GM23338 (cell line): ENCODE measurements around the gene PLCL1. TPM values are rescaled to one million over a fixed set of nuclear protein-coding genes. Genes with fewer than 3 reads are reported as not detected.

ENCODE experiments used
- ATAC-seq: fragments of 200-7000 bp; cut with Tn5 transposase; 3 replicates; pipeline ENCODE4 v1.9.1; 2020
- DNase-seq: peaks from one replicate; pipeline ENCODE4 v3.0.0-alpha.2; 2015; ENCODE audit warnings: low spot score
- H2AFZ ChIP-seq: fragments of 200-600 bp; sonication (generic); 2 replicates; pipeline ENCODE4 v1.8.0; 2016; ENCODE audit warnings: antibody characterized with exemption, mild to moderate bottlenecking, moderate library complexity
- H3F3A ChIP-seq: fragments of 200-600 bp; sonication (generic); replicated peaks from 2 replicates; pipeline ENCODE4 v1.8.0; 2017; ENCODE audit warnings: antibody characterized with exemption, mixed run types, low read depth
- H3K27ac ChIP-seq: fragments of 200-600 bp; sonication (generic); 2 replicates; pipeline ENCODE4 v1.6.1; 2016; ENCODE audit warnings: low read depth
- H3K27me3 ChIP-seq: fragments of 200-600 bp; sonication (generic); 2 replicates; pipeline ENCODE4 v1.8.0; 2016; ENCODE audit warnings: mild to moderate bottlenecking, mixed run types, moderate library complexity; ENCODE audit not compliant: insufficient read depth
- H3K36me3 ChIP-seq: fragments of 200-600 bp; sonication (generic); 2 replicates; pipeline ENCODE4 v1.8.0; 2016; ENCODE audit warnings: mild to moderate bottlenecking; ENCODE audit not compliant: insufficient read depth
- H3K4me1 ChIP-seq: fragments of 200-600 bp; sonication (generic); 2 replicates; pipeline ENCODE4 v1.8.0; 2016; ENCODE audit warnings: mild to moderate bottlenecking, moderate library complexity; ENCODE audit not compliant: insufficient read depth
- H3K4me2 ChIP-seq: fragments of 200-600 bp; sonication (generic); 2 replicates; pipeline ENCODE4 v1.7.1; 2017; ENCODE audit warnings: mixed run types
- H3K4me3 ChIP-seq: fragments of 200-600 bp; sonication (generic); 2 replicates; pipeline ENCODE4 v1.6.1; 2016; ENCODE audit warnings: mixed run types
- H3K79me2 ChIP-seq: fragments of 200-600 bp; sonication (generic); replicated peaks from 2 replicates; pipeline ENCODE4 v1.8.0; 2017; ENCODE audit warnings: mild to moderate bottlenecking; ENCODE audit not compliant: insufficient read depth
- H3K9me2 ChIP-seq: fragments of 200-600 bp; sonication (generic); 2 replicates; pipeline ENCODE4 v1.8.0; 2017; ENCODE audit not compliant: insufficient read depth
- H4K20me1 ChIP-seq: fragments of 200-600 bp; sonication (generic); replicated peaks from 2 replicates; pipeline ENCODE4 v1.8.0; 2017; ENCODE audit warnings: mild to moderate bottlenecking; ENCODE audit not compliant: insufficient read depth
- H3K27ac Mint-ChIP-seq: 2 replicates; pipeline ENCODE4 v1.8.0; 2020; ENCODE audit warnings: inconsistent platforms, mild to moderate bottlenecking, moderate library complexity, mixed read lengths
- H3K27me3 Mint-ChIP-seq: 3 replicates; pipeline ENCODE4 v1.8.0; 2022; ENCODE audit warnings: low read depth, mild to moderate bottlenecking, moderate library complexity, mixed read lengths, inconsistent platforms; ENCODE audit not compliant: insufficient read depth, poor library complexity
- H3K36me3 Mint-ChIP-seq: 3 replicates; pipeline ENCODE4 v1.8.0; 2021; ENCODE audit warnings: low read depth, mild to moderate bottlenecking, inconsistent platforms, moderate library complexity, mixed read lengths
- H3K4me1 Mint-ChIP-seq: 3 replicates; pipeline ENCODE4 v1.8.0; 2020; ENCODE audit warnings: mild to moderate bottlenecking, inconsistent platforms, mixed read lengths
- H3K4me3 Mint-ChIP-seq: 3 replicates; pipeline ENCODE4 v1.8.0; 2021; ENCODE audit warnings: moderate library complexity, mild to moderate bottlenecking, inconsistent platforms, mixed read lengths
- H3K9me3 Mint-ChIP-seq: 3 replicates; pipeline ENCODE4 v1.8.0; 2020; ENCODE audit warnings: moderate library complexity, mild to moderate bottlenecking, inconsistent platforms, mixed read lengths
- CREB1 ChIP-seq: fragments of 250-450 bp; sonication (Bioruptor Pico); IDR thresholded peaks from 2 replicates; pipeline ENCODE4 v1.5.0; 2020; ENCODE audit warnings: low read depth, mild to moderate bottlenecking, moderate library complexity
- EZH2 ChIP-seq: fragments of 200-600 bp; sonication (generic); IDR thresholded peaks from one replicate; pipeline ENCODE4 v1.8.0; 2017; ENCODE audit warnings: antibody characterized with exemption, mild to moderate bottlenecking, low read depth; ENCODE audit not compliant: unreplicated experiment
- EZH2phosphoT487 ChIP-seq: fragments of 200-600 bp; sonication (generic); IDR thresholded peaks from one replicate; pipeline ENCODE4 v1.8.1; 2018; ENCODE audit warnings: antibody characterized with exemption; ENCODE audit not compliant: unreplicated experiment
- JUNB ChIP-seq: IDR thresholded peaks from one replicate; pipeline ENCODE4 v1.6.1; 2016; ENCODE audit warnings: antibody characterized with exemption; ENCODE audit not compliant: unreplicated experiment
- NANOG ChIP-seq: IDR thresholded peaks from 2 replicates; pipeline ENCODE4 v1.6.1; 2016; ENCODE audit warnings: antibody characterized with exemption, borderline replicate concordance
- POLR2AphosphoS5 ChIP-seq: IDR thresholded peaks from 2 replicates; pipeline ENCODE4 v1.6.1; 2016; ENCODE audit warnings: antibody characterized with exemption, low read depth
- STAT1 ChIP-seq: IDR thresholded peaks from one replicate; pipeline ENCODE4 v1.6.1; 2016; ENCODE audit warnings: antibody characterized with exemption; ENCODE audit not compliant: unreplicated experiment
- ZNF114 ChIP-seq: fragments of 250-450 bp; sonication (Bioruptor Pico); IDR thresholded peaks from 2 replicates; pipeline ENCODE4 v1.5.0; 2020; ENCODE audit warnings: mild to moderate bottlenecking, moderate library complexity
- ZNF331 ChIP-seq: fragments of 250-450 bp; sonication (Bioruptor Pico); IDR thresholded peaks from 2 replicates; pipeline ENCODE4 v1.5.0; 2020; ENCODE audit warnings: low read depth, mild to moderate bottlenecking, moderate library complexity
- polyA plus RNA-seq: library from polyadenylated mRNA; unstranded; fragments of >200 nt; fragmentation: Nextera tagmentation; extraction: Ambion mirVana; gene quantifications from 2 replicates; pipeline ENCODE4 v1.2.1, GENCODE V29; 2016
- total RNA-seq: library from RNA; depleted of rRNA; stranded (reverse); fragments of >200 nt; shearing (Covaris generic); gene quantifications from 2 replicates; pipeline ENCODE4 v1.2.3, GENCODE V29; 2014
- TF ChIP-seq, protein P1 (sequence below): IDR thresholded peaks from one replicate; pipeline ENCODE4 v1.6.1; 2018; ENCODE audit warnings: antibody characterized with exemption; ENCODE audit not compliant: unreplicated experiment
- TF ChIP-seq, protein P2 (sequence below): fragments of 250-450 bp; sonication (Bioruptor Pico); IDR thresholded peaks from 2 replicates; pipeline ENCODE4 v1.5.0; 2020; ENCODE audit warnings: mild to moderate bottlenecking, moderate library complexity
- TF ChIP-seq, protein P3 (sequence below), 2 experiments: fragments of 200-600 bp in 1 of 2; sonication (generic) in 1 of 2; conservative IDR thresholded peaks; 2 replicates each; pipeline versions ENCODE4 v1.5.1 to v1.6.1; 2016 to 2017; ENCODE audit warnings: antibody characterized with exemption in 2 of 2, low read depth in 2 of 2, mild to moderate bottlenecking in 2 of 2, moderate library complexity in 1 of 2
- TF ChIP-seq, protein P4 (sequence below): IDR thresholded peaks from 2 replicates; pipeline ENCODE4 v1.6.1; 2016; ENCODE audit warnings: antibody characterized with exemption

The PLCL1 gene
- total and polyA plus RNA-seq, 2 experiments from 2014 or later: not detected

DNA sequence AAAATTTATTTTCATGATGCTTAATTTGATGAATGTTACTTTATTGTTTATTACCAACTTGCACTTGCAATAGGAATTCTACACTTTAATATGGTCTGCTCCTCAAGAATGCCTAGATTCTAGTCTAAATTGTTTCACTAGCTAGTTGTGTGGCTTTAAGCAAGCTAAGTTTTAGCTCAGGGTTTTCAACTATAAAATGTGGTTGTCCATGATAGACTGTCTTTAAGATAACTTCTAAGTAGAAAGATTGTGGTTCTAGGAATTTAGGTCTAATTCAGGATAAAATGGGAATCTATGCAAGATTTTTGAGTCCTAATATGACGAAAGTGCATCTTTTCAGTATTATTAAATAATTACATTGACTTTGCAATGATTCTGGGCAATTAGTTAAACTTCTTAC is 294.0 kb downstream of the PLCL1 start:
- Histone ChIP-seq H3K4me3 (no peak overlapping the region), H3K27ac (no peak overlapping the region), H3K9me2 (0 out of 2 replicates have a peak, but pooled peaks cover 5% of the 10 kb centered on the region), H3K4me1 (peaks cover 9% of the 10 kb centered on the region; the same call in 1 of the 2 replicates), H3K79me2 (no peaks in the 10 kb centered on the region), H4K20me1 (no peaks in the 10 kb centered on the region), H3K27me3 (no peaks in the 10 kb centered on the region), H3K4me2 (no peak overlapping the region), H3K36me3 (no peaks in the 10 kb centered on the region), H3F3A (no peaks in the 10 kb centered on the region), H2AFZ (no peak overlapping the region)
- peaks cover 3% of the 10 kb centered on the region; the same call in 1 of the 3 replicates for H3K4me1 Mint-ChIP-seq
- no peaks in the 10 kb centered on the region for H3K36me3 Mint-ChIP-seq
- H3K4me3 Mint-ChIP-seq: no peak overlapping the region
- H3K27me3 Mint-ChIP-seq: no peaks in the 10 kb centered on the region
- no peak for DNase-seq
- no peak for TF ChIP-seq NANOG
- TF ChIP-seq, protein P1, sequence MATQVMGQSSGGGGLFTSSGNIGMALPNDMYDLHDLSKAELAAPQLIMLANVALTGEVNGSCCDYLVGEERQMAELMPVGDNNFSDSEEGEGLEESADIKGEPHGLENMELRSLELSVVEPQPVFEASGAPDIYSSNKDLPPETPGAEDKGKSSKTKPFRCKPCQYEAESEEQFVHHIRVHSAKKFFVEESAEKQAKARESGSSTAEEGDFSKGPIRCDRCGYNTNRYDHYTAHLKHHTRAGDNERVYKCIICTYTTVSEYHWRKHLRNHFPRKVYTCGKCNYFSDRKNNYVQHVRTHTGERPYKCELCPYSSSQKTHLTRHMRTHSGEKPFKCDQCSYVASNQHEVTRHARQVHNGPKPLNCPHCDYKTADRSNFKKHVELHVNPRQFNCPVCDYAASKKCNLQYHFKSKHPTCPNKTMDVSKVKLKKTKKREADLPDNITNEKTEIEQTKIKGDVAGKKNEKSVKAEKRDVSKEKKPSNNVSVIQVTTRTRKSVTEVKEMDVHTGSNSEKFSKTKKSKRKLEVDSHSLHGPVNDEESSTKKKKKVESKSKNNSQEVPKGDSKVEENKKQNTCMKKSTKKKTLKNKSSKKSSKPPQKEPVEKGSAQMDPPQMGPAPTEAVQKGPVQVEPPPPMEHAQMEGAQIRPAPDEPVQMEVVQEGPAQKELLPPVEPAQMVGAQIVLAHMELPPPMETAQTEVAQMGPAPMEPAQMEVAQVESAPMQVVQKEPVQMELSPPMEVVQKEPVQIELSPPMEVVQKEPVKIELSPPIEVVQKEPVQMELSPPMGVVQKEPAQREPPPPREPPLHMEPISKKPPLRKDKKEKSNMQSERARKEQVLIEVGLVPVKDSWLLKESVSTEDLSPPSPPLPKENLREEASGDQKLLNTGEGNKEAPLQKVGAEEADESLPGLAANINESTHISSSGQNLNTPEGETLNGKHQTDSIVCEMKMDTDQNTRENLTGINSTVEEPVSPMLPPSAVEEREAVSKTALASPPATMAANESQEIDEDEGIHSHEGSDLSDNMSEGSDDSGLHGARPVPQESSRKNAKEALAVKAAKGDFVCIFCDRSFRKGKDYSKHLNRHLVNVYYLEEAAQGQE: no peak
- no peak for TF ChIP-seq EZH2
- TF ChIP-seq, protein P2, sequence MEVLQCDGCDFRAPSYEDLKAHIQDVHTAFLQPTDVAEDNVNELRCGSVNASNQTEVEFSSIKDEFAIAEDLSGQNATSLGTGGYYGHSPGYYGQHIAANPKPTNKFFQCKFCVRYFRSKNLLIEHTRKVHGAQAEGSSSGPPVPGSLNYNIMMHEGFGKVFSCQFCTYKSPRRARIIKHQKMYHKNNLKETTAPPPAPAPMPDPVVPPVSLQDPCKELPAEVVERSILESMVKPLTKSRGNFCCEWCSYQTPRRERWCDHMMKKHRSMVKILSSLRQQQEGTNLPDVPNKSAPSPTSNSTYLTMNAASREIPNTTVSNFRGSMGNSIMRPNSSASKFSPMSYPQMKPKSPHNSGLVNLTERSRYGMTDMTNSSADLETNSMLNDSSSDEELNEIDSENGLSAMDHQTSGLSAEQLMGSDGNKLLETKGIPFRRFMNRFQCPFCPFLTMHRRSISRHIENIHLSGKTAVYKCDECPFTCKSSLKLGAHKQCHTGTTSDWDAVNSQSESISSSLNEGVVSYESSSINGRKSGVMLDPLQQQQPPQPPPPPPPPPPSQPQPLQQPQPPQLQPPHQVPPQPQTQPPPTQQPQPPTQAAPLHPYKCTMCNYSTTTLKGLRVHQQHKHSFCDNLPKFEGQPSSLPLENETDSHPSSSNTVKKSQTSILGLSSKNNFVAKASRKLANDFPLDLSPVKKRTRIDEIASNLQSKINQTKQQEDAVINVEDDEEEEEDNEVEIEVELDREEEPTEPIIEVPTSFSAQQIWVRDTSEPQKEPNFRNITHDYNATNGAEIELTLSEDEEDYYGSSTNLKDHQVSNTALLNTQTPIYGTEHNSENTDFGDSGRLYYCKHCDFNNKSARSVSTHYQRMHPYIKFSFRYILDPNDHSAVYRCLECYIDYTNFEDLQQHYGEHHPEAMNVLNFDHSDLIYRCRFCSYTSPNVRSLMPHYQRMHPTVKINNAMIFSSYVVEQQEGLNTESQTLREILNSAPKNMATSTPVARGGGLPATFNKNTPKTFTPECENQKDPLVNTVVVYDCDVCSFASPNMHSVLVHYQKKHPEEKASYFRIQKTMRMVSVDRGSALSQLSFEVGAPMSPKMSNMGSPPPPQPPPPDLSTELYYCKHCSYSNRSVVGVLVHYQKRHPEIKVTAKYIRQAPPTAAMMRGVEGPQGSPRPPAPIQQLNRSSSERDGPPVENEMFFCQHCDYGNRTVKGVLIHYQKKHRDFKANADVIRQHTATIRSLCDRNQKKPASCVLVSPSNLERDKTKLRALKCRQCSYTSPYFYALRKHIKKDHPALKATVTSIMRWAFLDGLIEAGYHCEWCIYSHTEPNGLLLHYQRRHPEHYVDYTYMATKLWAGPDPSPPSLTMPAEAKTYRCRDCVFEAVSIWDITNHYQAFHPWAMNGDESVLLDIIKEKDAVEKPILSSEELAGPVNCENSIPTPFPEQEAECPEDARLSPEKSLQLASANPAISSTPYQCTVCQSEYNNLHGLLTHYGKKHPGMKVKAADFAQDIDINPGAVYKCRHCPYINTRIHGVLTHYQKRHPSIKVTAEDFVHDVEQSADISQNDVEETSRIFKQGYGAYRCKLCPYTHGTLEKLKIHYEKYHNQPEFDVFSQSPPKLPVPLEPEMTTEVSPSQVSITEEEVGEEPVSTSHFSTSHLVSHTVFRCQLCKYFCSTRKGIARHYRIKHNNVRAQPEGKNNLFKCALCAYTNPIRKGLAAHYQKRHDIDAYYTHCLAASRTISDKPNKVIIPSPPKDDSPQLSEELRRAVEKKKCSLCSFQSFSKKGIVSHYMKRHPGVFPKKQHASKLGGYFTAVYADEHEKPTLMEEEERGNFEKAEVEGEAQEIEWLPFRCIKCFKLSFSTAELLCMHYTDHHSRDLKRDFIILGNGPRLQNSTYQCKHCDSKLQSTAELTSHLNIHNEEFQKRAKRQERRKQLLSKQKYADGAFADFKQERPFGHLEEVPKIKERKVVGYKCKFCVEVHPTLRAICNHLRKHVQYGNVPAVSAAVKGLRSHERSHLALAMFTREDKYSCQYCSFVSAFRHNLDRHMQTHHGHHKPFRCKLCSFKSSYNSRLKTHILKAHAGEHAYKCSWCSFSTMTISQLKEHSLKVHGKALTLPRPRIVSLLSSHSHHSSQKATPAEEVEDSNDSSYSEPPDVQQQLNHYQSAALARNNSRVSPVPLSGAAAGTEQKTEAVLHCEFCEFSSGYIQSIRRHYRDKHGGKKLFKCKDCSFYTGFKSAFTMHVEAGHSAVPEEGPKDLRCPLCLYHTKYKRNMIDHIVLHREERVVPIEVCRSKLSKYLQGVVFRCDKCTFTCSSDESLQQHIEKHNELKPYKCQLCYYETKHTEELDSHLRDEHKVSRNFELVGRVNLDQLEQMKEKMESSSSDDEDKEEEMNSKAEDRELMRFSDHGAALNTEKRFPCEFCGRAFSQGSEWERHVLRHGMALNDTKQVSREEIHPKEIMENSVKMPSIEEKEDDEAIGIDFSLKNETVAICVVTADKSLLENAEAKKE (CRISPR knock-in tag): no peak
- TF ChIP-seq ZNF114: no peak
- TF ChIP-seq EZH2phosphoT487: no peak
- no peak for TF ChIP-seq POLR2AphosphoS5
- TF ChIP-seq CREB1 (CRISPR knock-in tag): no peak
- TF ChIP-seq, protein P3, sequence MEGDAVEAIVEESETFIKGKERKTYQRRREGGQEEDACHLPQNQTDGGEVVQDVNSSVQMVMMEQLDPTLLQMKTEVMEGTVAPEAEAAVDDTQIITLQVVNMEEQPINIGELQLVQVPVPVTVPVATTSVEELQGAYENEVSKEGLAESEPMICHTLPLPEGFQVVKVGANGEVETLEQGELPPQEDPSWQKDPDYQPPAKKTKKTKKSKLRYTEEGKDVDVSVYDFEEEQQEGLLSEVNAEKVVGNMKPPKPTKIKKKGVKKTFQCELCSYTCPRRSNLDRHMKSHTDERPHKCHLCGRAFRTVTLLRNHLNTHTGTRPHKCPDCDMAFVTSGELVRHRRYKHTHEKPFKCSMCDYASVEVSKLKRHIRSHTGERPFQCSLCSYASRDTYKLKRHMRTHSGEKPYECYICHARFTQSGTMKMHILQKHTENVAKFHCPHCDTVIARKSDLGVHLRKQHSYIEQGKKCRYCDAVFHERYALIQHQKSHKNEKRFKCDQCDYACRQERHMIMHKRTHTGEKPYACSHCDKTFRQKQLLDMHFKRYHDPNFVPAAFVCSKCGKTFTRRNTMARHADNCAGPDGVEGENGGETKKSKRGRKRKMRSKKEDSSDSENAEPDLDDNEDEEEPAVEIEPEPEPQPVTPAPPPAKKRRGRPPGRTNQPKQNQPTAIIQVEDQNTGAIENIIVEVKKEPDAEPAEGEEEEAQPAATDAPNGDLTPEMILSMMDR (conservative IDR thresholded peaks at IDR 0.05; ENCODE audit: low read depth in 2 of 2): no peak
- no peak for TF ChIP-seq ZNF331 (CRISPR knock-in tag)
- TF ChIP-seq, protein P4, sequence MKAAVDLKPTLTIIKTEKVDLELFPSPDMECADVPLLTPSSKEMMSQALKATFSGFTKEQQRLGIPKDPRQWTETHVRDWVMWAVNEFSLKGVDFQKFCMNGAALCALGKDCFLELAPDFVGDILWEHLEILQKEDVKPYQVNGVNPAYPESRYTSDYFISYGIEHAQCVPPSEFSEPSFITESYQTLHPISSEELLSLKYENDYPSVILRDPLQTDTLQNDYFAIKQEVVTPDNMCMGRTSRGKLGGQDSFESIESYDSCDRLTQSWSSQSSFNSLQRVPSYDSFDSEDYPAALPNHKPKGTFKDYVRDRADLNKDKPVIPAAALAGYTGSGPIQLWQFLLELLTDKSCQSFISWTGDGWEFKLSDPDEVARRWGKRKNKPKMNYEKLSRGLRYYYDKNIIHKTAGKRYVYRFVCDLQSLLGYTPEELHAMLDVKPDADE: no peak
- TF ChIP-seq JUNB: no peak
- TF ChIP-seq STAT1: no peak
- H3K9me3 Mint-ChIP-seq: no peaks in the 10 kb centered on the region
- no peak overlapping the region for H3K27ac Mint-ChIP-seq
- ATAC-seq: no peak
